ENCODE data around the gene NTSR1. TPM values are rescaled to one million over a fixed set of nuclear protein-coding genes. Genes with fewer than 3 reads are reported as not detected.

The NTSR1 gene
- total and polyA plus RNA-seq, 9 donors = 0.05 to 0.23 (median 0.08) TPM; not detected in 5

GRCh38 chr20:62692801-62693523, 15.7 kb upstream of the NTSR1 start:
- 73 to 83% (median 77%) methylated on average over 22 of the region's 22 CpGs for WGBS, 3 donors
- intact Hi-C loops (cut with DNase I) = no loop called here
- H3K4me3 ChIP-seq = no peak overlapping the region
- no peaks in the 10 kb centered on the region for H3K4me1 ChIP-seq (ENCODE audit: insufficient read depth)
- no peaks in the 10 kb centered on the region for H3K27me3 ChIP-seq
- no peaks in the 10 kb centered on the region for H3K36me3 ChIP-seq
- no peak for DNase-seq
- no peak overlapping the region for H3K27ac ChIP-seq
- TF ChIP-seq CTCF (IDR thresholded peaks at IDR 0.05) = no peak
- no peak for TF ChIP-seq POLR2A (IDR thresholded peaks at IDR 0.05)
- H3K9me3 ChIP-seq = no peaks in the 10 kb centered on the region

- intact Hi-C loops (cut with DNase I) = no loop called here
- no peaks in the 10 kb centered on the region for H3K4me1 ChIP-seq (ENCODE audit: insufficient read depth)
- TF ChIP-seq EP300 (IDR thresholded peaks at IDR 0.05) (no peak), CTCF (IDR thresholded peaks at IDR 0.05) (no peak), POLR2A (IDR thresholded peaks at IDR 0.05) (no peak)
- WGBS, 3 donors = 71 to 74% (median 74%) methylated on average over 9 to 10 of the region's 10 CpGs
- H3K36me3 ChIP-seq = no peaks in the 10 kb centered on the region
- no peaks in the 10 kb centered on the region for H3K27me3 ChIP-seq
- DNase-seq = no peak
- H3K4me3 ChIP-seq = no peak overlapping the region
- no peaks in the 10 kb centered on the region for H3K9me3 ChIP-seq
- no peak overlapping the region for H3K27ac ChIP-seq
Observed at GRCh38 chr20:62693524-62693922, 15.1 kb upstream of the NTSR1 start.

- TF ChIP-seq POLR2A (IDR thresholded peaks at IDR 0.05) = no peak
- no peak for TF ChIP-seq CTCF (IDR thresholded peaks at IDR 0.05)
- TF ChIP-seq EP300 (IDR thresholded peaks at IDR 0.05) = no peak
- Histone ChIP-seq H3K9me3 (no peaks in the 10 kb centered on the region), H3K36me3 (no peaks in the 10 kb centered on the region), H3K27ac (no peak overlapping the region), H3K4me1 (ENCODE audit: insufficient read depth) (no peaks in the 10 kb centered on the region), H3K4me3 (no peak overlapping the region), H3K27me3 (no peaks in the 10 kb centered on the region)
- no peak for DNase-seq
- intact Hi-C loops (cut with DNase I) = no loop called here
- WGBS, 3 donors = 71 to 79% (median 78%) methylated on average over 8 to 10 of the region's 10 CpGs
Observed at GRCh38 chr20:62694106-62694505, 14.5 kb upstream of the NTSR1 start.

GRCh38 chr20:62694868-62695267, 13.8 kb upstream of the NTSR1 start:
- intact Hi-C loops (cut with DNase I) = no loop called here
- H3K4me1 ChIP-seq (ENCODE audit: insufficient read depth) = no peaks in the 10 kb centered on the region
- no peak for DNase-seq
- H3K27ac ChIP-seq = no peak overlapping the region
- WGBS, 3 donors = 76 to 87% (median 84%) methylated on average over 15 of the region's 15 CpGs
- H3K36me3 ChIP-seq = no peaks in the 10 kb centered on the region
- no peaks in the 10 kb centered on the region for H3K27me3 ChIP-seq
- no peaks in the 10 kb centered on the region for H3K9me3 ChIP-seq
- TF ChIP-seq EP300 (IDR thresholded peaks at IDR 0.05) = no peak
- no peak for TF ChIP-seq POLR2A (IDR thresholded peaks at IDR 0.05)
- no peak for TF ChIP-seq CTCF (IDR thresholded peaks at IDR 0.05)
- no peak overlapping the region for H3K4me3 ChIP-seq

All from ovary (tissue), 9 donors.